H9 (cell line): Measurements from ENCODE around the gene PLA2G2E. TPM values are rescaled to one million over a fixed set of nuclear protein-coding genes. Genes with fewer than 3 reads are reported as not detected.

Experiments used
- DNase-seq: peaks from one replicate; pipeline ENCODE4 v3.0.0-alpha.2; 2017
- H2AFZ ChIP-seq: one replicate; pipeline ENCODE4 v1.6.1; 2013; ENCODE audit warnings: mild to moderate bottlenecking, low read length, control low read depth, moderate library complexity
- H2AK5ac ChIP-seq: 2 replicates; pipeline ENCODE4 v1.6.1; 2013; ENCODE audit warnings: low read length, control low read depth, mixed read lengths; ENCODE audit not compliant: insufficient read length
- H2BK120ac ChIP-seq: one replicate; pipeline ENCODE4 v1.6.1; 2013; ENCODE audit warnings: low read depth, mild to moderate bottlenecking, low read length, control low read depth, inconsistent platforms; ENCODE audit not compliant: poor library complexity, severe bottlenecking
- H2BK12ac ChIP-seq: 2 replicates; pipeline ENCODE4 v1.6.1; 2013; ENCODE audit warnings: low read length, control low read depth, mixed read lengths, low read depth; ENCODE audit not compliant: insufficient read length
- H2BK15ac ChIP-seq: 2 replicates; pipeline ENCODE4 v1.6.1; 2013; ENCODE audit warnings: low read depth, low read length, control low read depth
- H2BK20ac ChIP-seq: one replicate; pipeline ENCODE4 v1.6.1; 2013; ENCODE audit warnings: low read depth, mild to moderate bottlenecking, low read length, control low read depth, inconsistent platforms; ENCODE audit not compliant: poor library complexity, severe bottlenecking
- H2BK5ac ChIP-seq: 2 replicates; pipeline ENCODE4 v1.6.1; 2013; ENCODE audit warnings: low read length, control low read depth, mixed read lengths; ENCODE audit not compliant: insufficient read length
- H3K14ac ChIP-seq: 2 replicates; pipeline ENCODE4 v1.6.1; 2013; ENCODE audit warnings: low read length, control low read depth; ENCODE audit not compliant: insufficient read depth
- H3K18ac ChIP-seq: 2 replicates; pipeline ENCODE4 v1.6.1; 2013; ENCODE audit warnings: low read depth, mild to moderate bottlenecking, mixed read lengths, low read length, control low read depth; ENCODE audit not compliant: insufficient read length
- H3K23ac ChIP-seq: 2 replicates; pipeline ENCODE4 v1.6.1; 2013; ENCODE audit warnings: low read length, control low read depth, mixed read lengths, low read depth; ENCODE audit not compliant: insufficient read length
- H3K23me2 ChIP-seq: 2 replicates; pipeline ENCODE4 v1.6.1; 2013; ENCODE audit warnings: low read depth, mild to moderate bottlenecking, mixed read lengths, low read length, control low read depth; ENCODE audit not compliant: insufficient read length, poor library complexity, severe bottlenecking
- H3K27ac ChIP-seq: 2 replicates; pipeline ENCODE4 v1.5.1; 2013; ENCODE audit warnings: low read length, control low read depth, mixed read lengths, low read depth; ENCODE audit not compliant: insufficient read length
- H3K27me3 ChIP-seq: 2 replicates; pipeline ENCODE4 v1.6.1; 2013; ENCODE audit warnings: low read length, control low read depth, inconsistent platforms; ENCODE audit not compliant: insufficient read depth
- H3K4ac ChIP-seq: 2 replicates; pipeline ENCODE4 v1.6.1; 2013; ENCODE audit warnings: low read depth, mild to moderate bottlenecking, control low read depth, inconsistent platforms, low read length, moderate library complexity
- H3K4me1 ChIP-seq: 2 replicates; pipeline ENCODE4 v1.6.1; 2013; ENCODE audit warnings: low read length, control low read depth, inconsistent platforms; ENCODE audit not compliant: insufficient read depth
- H3K4me2 ChIP-seq: 2 replicates; pipeline ENCODE4 v1.6.1; 2013; ENCODE audit warnings: low read length, control low read depth, mixed read lengths; ENCODE audit not compliant: insufficient read length, insufficient read depth
- H3K56ac ChIP-seq: 2 replicates; pipeline ENCODE4 v1.6.1; 2013; ENCODE audit warnings: low read depth, mild to moderate bottlenecking, mixed read lengths, low read length, control low read depth; ENCODE audit not compliant: insufficient read length
- H3K79me1 ChIP-seq: 2 replicates; pipeline ENCODE4 v1.6.1; 2013; ENCODE audit warnings: low read depth, mild to moderate bottlenecking, moderate library complexity, low read length, control low read depth, inconsistent platforms; ENCODE audit not compliant: insufficient read depth, poor library complexity, severe bottlenecking
- H3K79me2 ChIP-seq: 2 replicates; pipeline ENCODE4 v1.6.1; 2013; ENCODE audit warnings: low read length, control low read depth, inconsistent platforms; ENCODE audit not compliant: insufficient read depth
- H3K9ac ChIP-seq: 2 replicates; pipeline ENCODE4 v1.6.1; 2013; ENCODE audit warnings: low read length, control low read depth, mixed read lengths; ENCODE audit not compliant: insufficient read length; ENCODE audit errors: extremely low read depth
- H3K9me3 ChIP-seq: one replicate; pipeline ENCODE4 v1.6.1; 2013; ENCODE audit warnings: low read depth, low read length, inconsistent platforms; ENCODE audit not compliant: control insufficient read depth
- H3T11ph ChIP-seq: one replicate; pipeline ENCODE4 v1.6.1; 2013; ENCODE audit warnings: mild to moderate bottlenecking, low read length, control low read depth, inconsistent platforms
- H4K20me1 ChIP-seq: one replicate; pipeline ENCODE4 v1.6.1; 2013; ENCODE audit not compliant: control insufficient read depth, insufficient read length, insufficient read depth
- H4K5ac ChIP-seq: 2 replicates; pipeline ENCODE4 v1.6.1; 2013; ENCODE audit warnings: low read depth, mild to moderate bottlenecking, mixed read lengths, low read length, control low read depth; ENCODE audit not compliant: insufficient read length
- H4K8ac ChIP-seq: replicated peaks from 2 replicates; pipeline ENCODE4 v1.6.1; 2013; ENCODE audit warnings: low read length, control low read depth, mixed read lengths, low read depth; ENCODE audit not compliant: insufficient read length
- H4K91ac ChIP-seq: 2 replicates; pipeline ENCODE4 v1.6.1; 2013; ENCODE audit warnings: low read depth, mild to moderate bottlenecking, moderate library complexity, mixed read lengths, low read length, control low read depth; ENCODE audit not compliant: insufficient read length
- H3K27ac Mint-ChIP-seq, 3 experiments: 2 replicates in 2 of 3; 3 replicates in 1 of 3; pipeline ENCODE4 v1.8.0; 2020 to 2021; ENCODE audit warnings: mixed read lengths in 3 of 3, mild to moderate bottlenecking in 1 of 3, moderate library complexity in 1 of 3
- H3K27me3 Mint-ChIP-seq: 2 replicates; pipeline ENCODE4 v1.8.0; 2021; ENCODE audit warnings: low read depth, mild to moderate bottlenecking, moderate library complexity, mixed read lengths
- H3K36me3 Mint-ChIP-seq, 3 experiments: 2 replicates in 2 of 3; 3 replicates in 1 of 3; pipeline ENCODE4 v1.8.0; 2020 to 2021; ENCODE audit warnings: low read depth in 3 of 3, mixed read lengths in 3 of 3; ENCODE audit not compliant: insufficient read depth in 1 of 3
- H3K4me1 Mint-ChIP-seq, 2 experiments: 2 replicates each; pipeline ENCODE4 v1.8.0; 2020; ENCODE audit warnings: mixed read lengths in 2 of 2
- H3K4me3 Mint-ChIP-seq, 2 experiments: 2 replicates in 1 of 2; 3 replicates in 1 of 2; pipeline ENCODE4 v1.8.0; 2020 to 2021; ENCODE audit warnings: mild to moderate bottlenecking in 2 of 2, mixed read lengths in 2 of 2, moderate library complexity in 1 of 2
- H3K9me3 Mint-ChIP-seq, 2 experiments: 2 replicates in 1 of 2; 3 replicates in 1 of 2; pipeline ENCODE4 v1.8.0; 2020; ENCODE audit warnings: mild to moderate bottlenecking in 2 of 2, mixed read lengths in 2 of 2, moderate library complexity in 1 of 2
- CTCF ChIP-seq: fragments of 200-600 bp; sonication (generic); conservative IDR thresholded peaks from 3 replicates; pipeline ENCODE4 v1.8.0; 2021; ENCODE audit warnings: antibody characterized with exemption, mild to moderate bottlenecking
- WGBS: extraction: QIAGEN DNeasy Blood & Tissue Kit; methylation state at CpG from one replicate; pipeline ENCODE4 v1.1.7; 2013; ENCODE audit warnings: missing lambda C conversion rate, low lambda C conversion rate, mixed read lengths; ENCODE audit not compliant: insufficient read length; ENCODE audit errors: extremely low coverage; 5-methylcytosine and 5-hydroxymethylcytosine counted together
- total RNA-seq: library from RNA; stranded (reverse); gene quantifications from 2 replicates; pipeline ENCODE4 v1.2.1, GENCODE V29; 2021

The PLA2G2E gene
- total RNA-seq, 1 experiment from 2014 or later, result not detected

GRCh38 chr1:19888112-19888511 is 35.3 kb downstream of the PLA2G2E start:
- no peaks in the 10 kb centered on the region for H3K27me3 Mint-ChIP-seq
- Histone ChIP-seq H2BK120ac (no peak overlapping the region), H4K91ac (no peak overlapping the region), H3T11ph (no peak overlapping the region), H3K79me1 (peaks cover 9% of the 10 kb centered on the region), H2BK5ac (no peak overlapping the region), H3K79me2 (peaks cover 26% of the 10 kb centered on the region; the same call in 1 of the 2 replicates), H3K4me2 (no peak overlapping the region), H3K14ac (no peak overlapping the region), H3K18ac (no peak overlapping the region), H3K9ac (no peak overlapping the region), H3K27ac (no peak overlapping the region), H3K56ac (no peak overlapping the region), H2AFZ (no peak overlapping the region), H2BK15ac (no peak overlapping the region), H2BK12ac (no peak overlapping the region), H4K5ac (no peak overlapping the region), H3K23me2 (peaks cover 2% of the 10 kb centered on the region), H4K20me1 (peaks cover 2% of the 10 kb centered on the region), H3K27me3 (no peaks in the 10 kb centered on the region), H4K8ac (no peak overlapping the region), H3K4me1 (peaks cover 2% of the 10 kb centered on the region; the same call in 1 of the 2 replicates), H3K23ac (no peak overlapping the region), H2AK5ac (no peak overlapping the region), H3K4ac (no peak overlapping the region), H2BK20ac (no peak overlapping the region), H3K9me3 (no peaks in the 10 kb centered on the region)
- peaks cover 8 to 11% of the 10 kb centered on the region in 2 experiments for H3K4me1 Mint-ChIP-seq
- DNase-seq, result no peak
- no peaks in the 10 kb centered on the region for H3K9me3 Mint-ChIP-seq
- H3K4me3 Mint-ChIP-seq, result no peak overlapping the region
- TF ChIP-seq CTCF, result no peak
- H3K36me3 Mint-ChIP-seq, result peaks cover 14 to 31% (median 25%) of the 10 kb centered on the region in 3 experiments; a peak in 6 of 7 replicates
- H3K27ac Mint-ChIP-seq, result no peak overlapping the region
- WGBS, result no CpG with 5 or more reads among the region's 1 CpG
